ENCODE data around the gene EYA2.

Gene EYA2

DNA sequence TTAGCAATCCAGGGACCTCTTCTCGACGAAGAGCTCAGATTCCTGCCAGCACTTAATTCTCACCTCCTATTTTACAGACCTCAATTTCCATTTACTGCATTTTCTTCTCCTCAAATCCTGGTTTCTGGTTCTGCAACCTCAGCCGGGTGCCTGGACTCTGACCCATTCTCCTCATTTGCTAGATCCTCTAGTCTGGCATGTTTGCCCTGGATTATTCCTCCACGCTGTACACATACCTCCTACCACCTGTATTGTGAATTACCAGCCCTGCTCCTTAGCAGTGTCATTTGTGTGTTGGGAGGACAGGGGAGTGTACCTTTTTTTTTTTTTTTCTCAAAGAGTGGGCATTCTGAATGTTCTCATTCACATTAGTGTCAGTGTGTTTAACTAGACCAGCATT lies 257.4 kb downstream of the EYA2 start:
- H3K27ac ChIP-seq: no peak overlapping the region
- TF ChIP-seq ZFX (IDR thresholded peaks at IDR 0.05) (no peak), CTCF (conservative IDR thresholded peaks at IDR 0.05) (no peak)

DNA sequence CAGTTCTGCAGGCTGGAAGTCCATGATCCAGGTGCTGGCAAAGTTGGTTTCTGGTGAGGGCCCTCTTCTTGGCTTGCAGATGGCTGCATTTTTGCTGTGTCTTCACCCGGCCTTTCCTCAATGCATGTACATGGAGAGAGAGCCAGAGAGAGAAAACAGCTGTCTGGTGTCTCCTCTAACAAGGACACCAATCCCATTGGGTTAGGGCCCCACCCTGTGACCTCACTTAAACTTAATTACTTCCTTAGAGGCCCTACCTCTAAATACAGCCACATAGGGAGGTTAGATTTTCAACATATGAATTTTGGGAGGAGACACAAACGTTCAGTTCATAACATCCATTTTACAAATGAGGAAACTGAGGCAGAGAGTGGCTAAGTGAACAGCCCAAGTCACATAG lies 259.4 kb downstream of the EYA2 start:
- no peak overlapping the region for H3K27ac ChIP-seq
- TF ChIP-seq ZFX (IDR thresholded peaks at IDR 0.05) (no peak), CTCF (conservative IDR thresholded peaks at IDR 0.05) (no peak)

GRCh38 chr20:47156301-47157137 lies 261.9 kb downstream of the EYA2 start:
- no peak for TF ChIP-seq CTCF (conservative IDR thresholded peaks at IDR 0.05)
- TF ChIP-seq ZFX (IDR thresholded peaks at IDR 0.05): no peak
- no peak overlapping the region for H3K27ac ChIP-seq

DNA sequence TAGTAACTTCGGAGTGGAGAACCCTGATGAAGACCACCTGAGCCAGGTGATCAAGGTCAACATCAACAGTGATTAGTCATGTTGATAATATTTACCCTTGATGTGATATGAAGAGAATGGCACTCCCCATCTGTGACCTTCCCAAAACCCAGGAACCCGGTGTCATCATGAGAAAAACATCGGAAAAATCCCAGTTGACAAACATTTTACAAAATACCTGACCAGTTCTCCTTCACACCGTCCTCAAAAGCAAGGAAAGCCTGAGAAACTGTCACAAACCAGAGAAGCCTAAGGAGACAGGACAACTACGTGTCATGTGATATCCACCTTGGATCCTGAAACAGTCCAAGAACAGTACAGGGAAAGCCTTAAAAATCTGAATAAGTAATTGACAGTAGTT lies 264.5 kb downstream of the EYA2 start:
- TF ChIP-seq CTCF (conservative IDR thresholded peaks at IDR 0.05) (no peak), ZFX (IDR thresholded peaks at IDR 0.05) (no peak)
- H3K27ac ChIP-seq: no peak overlapping the region

DNA sequence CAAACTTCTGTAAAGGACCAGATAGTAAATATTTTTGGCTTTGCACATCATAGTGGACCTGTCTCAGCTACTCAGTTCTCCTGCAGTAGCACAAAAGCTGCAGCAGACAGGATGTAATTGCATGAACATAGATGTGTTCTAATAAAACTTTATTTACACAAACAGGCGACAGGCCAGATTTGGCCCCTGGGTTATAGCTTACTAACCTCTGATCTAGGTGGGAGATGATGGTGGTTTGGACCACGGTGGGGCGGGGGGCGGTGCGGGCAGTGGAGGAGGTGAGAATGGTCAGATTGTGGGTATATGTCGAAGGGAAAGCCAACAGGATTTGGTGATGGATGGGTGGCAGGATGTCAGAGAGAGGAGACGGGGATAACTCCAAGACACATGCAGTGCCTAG lies 265.6 kb downstream of the EYA2 start:
- TF ChIP-seq ZFX (IDR thresholded peaks at IDR 0.05) (no peak), CTCF (conservative IDR thresholded peaks at IDR 0.05) (no peak)
- H3K27ac ChIP-seq: no peak overlapping the region

- no peak overlapping the region for H3K27ac ChIP-seq
- TF ChIP-seq CTCF (conservative IDR thresholded peaks at IDR 0.05) (no peak), ZFX (IDR thresholded peaks at IDR 0.05) (no peak)
Measured at GRCh38 chr20:47160992-47161391, 266.3 kb downstream of the EYA2 start.

DNA sequence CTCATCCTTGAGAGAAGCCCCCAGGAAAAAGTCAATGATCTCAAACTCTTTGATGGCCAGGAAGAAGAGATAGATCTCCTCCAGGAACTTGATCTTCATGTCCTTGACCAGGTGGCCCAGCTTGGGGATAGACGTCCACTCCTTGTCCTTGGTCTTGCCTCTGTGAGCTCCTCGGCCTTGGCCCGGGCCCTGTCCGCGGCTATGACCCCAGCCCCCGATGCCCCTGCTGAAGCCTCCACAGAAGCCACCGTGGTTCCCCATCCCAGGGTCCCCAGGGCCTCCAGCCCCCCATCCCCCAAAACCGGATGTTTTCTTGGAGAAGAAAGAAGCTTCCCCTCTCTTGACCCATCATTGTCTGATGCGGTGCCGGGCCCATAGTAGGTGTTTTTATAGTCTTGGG lies 266.8 kb downstream of the EYA2 start:
- H3K27ac ChIP-seq: no peak overlapping the region
- TF ChIP-seq ZFX (IDR thresholded peaks at IDR 0.05) (no peak), CTCF (conservative IDR thresholded peaks at IDR 0.05) (no peak)

All from C4-2B (cell line).